Activated T-cell treated with anti-CD3 and anti-CD28 coated beads, Interleukin-2, amount 50 U/mL, for 4 hours (primary cell): Measurements from ENCODE around the gene DOCK2. TPM values are rescaled to one million over a fixed set of nuclear protein-coding genes. Genes with fewer than 3 reads are reported as not detected.

Source experiments
- ATAC-seq, 2 donors: fragments of 200-7000 bp; cut with Tn5 transposase; one replicate each; pipeline ENCODE4 v1.10.0; 2021
- DNase-seq: peaks from one replicate; pipeline ENCODE4 v3.0.0-alpha.2; 2020
- H3K27me3 Mint-ChIP-seq: one replicate; pipeline ENCODE4 v1.8.0; 2021; ENCODE audit warnings: low read depth, mixed read lengths
- H3K36me3 Mint-ChIP-seq: one replicate; pipeline ENCODE4 v1.8.0; 2022; ENCODE audit warnings: mixed read lengths; ENCODE audit not compliant: insufficient read depth
- H3K4me1 Mint-ChIP-seq: one replicate; pipeline ENCODE4 v1.8.0; 2021; ENCODE audit warnings: low read depth, mixed read lengths
- H3K4me3 Mint-ChIP-seq: one replicate; pipeline ENCODE4 v1.8.0; 2021; ENCODE audit warnings: mild to moderate bottlenecking, moderate library complexity, mixed read lengths
- H3K9me3 Mint-ChIP-seq: one replicate; pipeline ENCODE4 v1.8.0; 2021; ENCODE audit warnings: mixed read lengths
- total RNA-seq, 3 donors: library from RNA; stranded (reverse); gene quantifications; one replicate each; pipeline ENCODE4 v1.2.1, GENCODE V29; 2021

Gene DOCK2
- total RNA-seq, 3 donors from 2014 or later: 128 to 134 (median 132) TPM

DNA sequence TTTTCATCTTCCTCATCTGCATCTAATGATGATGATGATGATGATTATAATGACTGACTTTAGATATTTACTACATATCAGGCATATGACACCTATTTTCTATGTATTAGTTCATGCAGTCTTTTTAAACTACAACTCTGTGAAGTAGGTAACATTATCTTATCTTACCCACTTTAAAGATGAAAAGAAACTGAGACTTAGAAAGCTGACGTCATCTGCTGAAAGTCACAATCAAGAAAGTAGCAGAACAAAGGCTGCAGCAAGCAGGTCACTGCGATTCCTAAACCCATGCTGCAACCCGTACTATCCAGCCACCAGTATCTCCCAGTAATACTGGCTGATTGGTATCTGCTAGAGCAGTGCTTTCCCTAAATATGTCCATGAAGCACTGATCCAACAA, 383.3 kb downstream of the DOCK2 start:
- no peak for DNase-seq
- Mint-ChIP-seq H3K27me3 (no peaks in the 10 kb centered on the region), H3K4me1 (no peaks in the 10 kb centered on the region), H3K4me3 (no peak overlapping the region), H3K36me3 (peaks cover 51% of the 10 kb centered on the region), H3K9me3 (no peaks in the 10 kb centered on the region)
- no peak for ATAC-seq

DNA sequence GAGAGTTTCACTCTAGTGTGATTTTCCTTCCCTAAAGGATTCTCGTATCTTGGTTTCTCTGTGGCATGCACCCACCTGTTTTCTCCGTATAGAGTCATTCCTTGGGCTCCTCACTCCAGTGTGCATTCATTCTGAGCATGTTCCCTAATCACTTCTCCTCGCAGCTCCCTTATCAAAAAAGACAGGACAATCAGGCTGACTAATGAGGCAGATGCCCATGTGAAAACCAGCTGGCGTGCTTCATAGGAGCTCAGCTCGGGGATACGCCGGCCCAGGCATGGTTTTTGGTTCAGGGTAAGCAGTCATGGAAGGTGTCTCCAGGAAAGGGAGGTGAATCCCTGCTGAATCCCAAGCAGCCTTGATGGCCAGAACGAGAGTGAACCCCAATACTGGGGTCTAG, 384.4 kb downstream of the DOCK2 start:
- Mint-ChIP-seq H3K9me3 (no peaks in the 10 kb centered on the region), H3K27me3 (no peaks in the 10 kb centered on the region), H3K4me3 (no peak overlapping the region), H3K4me1 (no peaks in the 10 kb centered on the region), H3K36me3 (peaks cover 55% of the 10 kb centered on the region)
- ATAC-seq: no peak
- DNase-seq: no peak

DNA sequence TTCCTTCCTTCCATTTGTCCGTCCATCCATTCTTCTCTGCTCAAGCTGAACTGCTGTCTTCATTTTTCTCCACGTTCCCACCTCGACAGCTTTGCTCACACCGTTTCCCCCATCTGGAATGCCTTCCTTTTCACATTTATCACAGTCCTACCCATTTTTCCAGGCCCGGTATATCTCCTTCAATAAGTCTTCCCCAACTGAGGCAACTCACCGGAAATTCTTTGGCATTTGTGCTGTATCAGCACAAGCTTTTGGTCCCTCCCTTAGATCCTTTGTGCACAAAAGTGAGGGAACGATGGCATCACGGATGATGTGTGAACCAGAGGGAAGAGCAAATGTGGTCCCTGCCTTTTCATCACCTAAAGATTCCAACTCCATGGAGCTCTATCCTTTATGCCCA, 388.8 kb downstream of the DOCK2 start:
- peaks cover 55% of the 10 kb centered on the region for H3K36me3 Mint-ChIP-seq

DNA sequence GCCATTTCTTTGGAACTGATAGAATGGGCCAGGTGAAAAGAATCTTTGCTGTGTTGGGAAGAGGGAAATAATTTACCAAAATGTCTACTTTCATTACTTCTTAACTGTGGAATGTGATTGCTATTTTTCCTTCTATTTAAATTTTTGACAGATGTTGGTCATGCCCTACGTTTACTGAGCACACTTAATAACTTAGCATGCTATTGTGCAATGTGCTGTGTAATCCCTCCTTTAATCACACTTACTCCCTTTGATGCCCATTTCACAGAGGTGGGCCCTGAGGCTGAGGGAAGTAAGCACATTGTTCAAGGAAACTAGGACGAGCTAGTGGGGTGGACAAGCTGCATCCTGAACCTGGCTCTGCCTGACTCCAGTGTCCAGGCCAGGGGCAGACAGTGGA, 391.0 kb downstream of the DOCK2 start:
- DNase-seq (no peak), ATAC-seq (no peak)
- H3K27me3 Mint-ChIP-seq: no peaks in the 10 kb centered on the region
- H3K4me1 Mint-ChIP-seq: no peaks in the 10 kb centered on the region
- H3K9me3 Mint-ChIP-seq: no peaks in the 10 kb centered on the region
- no peak overlapping the region for H3K4me3 Mint-ChIP-seq
- H3K36me3 Mint-ChIP-seq: peaks cover 41% of the 10 kb centered on the region

More for the DNA sequence above, 388.8 kb downstream of the DOCK2 start:
- Mint-ChIP-seq H3K27me3 (no peaks in the 10 kb centered on the region), H3K4me3 (no peak overlapping the region), H3K4me1 (no peaks in the 10 kb centered on the region), H3K9me3 (no peaks in the 10 kb centered on the region)
- ATAC-seq (no peak), DNase-seq (no peak)

DNA sequence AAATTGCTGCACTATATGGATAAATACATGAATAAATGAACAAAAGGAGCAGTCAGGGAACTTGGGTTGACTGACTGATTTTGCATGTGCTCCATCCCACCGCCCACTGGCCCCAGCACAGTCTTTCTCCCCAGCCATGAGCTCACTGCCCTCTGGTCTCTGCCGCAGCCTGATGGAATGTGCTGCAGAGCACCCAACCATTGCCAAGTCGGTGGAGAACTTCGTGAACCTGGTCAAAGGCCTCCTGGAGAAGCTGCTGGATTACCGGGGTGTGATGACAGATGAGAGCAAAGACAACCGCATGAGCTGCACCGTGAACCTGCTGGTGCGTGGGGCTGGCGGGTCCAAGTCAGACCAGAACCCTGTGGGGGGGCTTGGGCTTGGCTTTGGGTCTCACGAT, 397.2 kb downstream of the DOCK2 start:
- H3K27me3 Mint-ChIP-seq: no peaks in the 10 kb centered on the region

DNA sequence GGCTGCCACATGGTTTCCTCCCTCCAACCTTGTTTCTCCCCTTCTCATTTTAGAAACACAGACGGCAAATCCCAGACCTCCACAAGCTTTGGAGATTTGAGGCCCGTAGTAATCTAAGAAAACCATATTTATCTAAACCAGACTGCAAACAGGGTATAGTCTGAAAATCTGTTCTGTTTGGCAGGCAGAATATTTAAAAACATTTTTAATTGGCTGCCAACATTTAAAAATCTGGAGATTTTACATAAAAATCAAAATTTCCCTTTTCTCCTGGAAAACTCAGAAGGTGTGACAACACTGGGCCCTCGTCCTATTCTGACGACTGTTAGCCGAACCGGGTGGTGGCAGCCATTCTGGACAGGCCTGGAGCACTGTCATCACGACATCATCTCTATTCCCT, 401.2 kb downstream of the DOCK2 start:
- peaks cover 56% of the 10 kb centered on the region for H3K36me3 Mint-ChIP-seq
- H3K4me3 Mint-ChIP-seq: no peak overlapping the region
- no peaks in the 10 kb centered on the region for H3K9me3 Mint-ChIP-seq
- DNase-seq: no peak
- H3K4me1 Mint-ChIP-seq: peaks cover 2% of the 10 kb centered on the region
- H3K27me3 Mint-ChIP-seq: no peaks in the 10 kb centered on the region
- no peak for ATAC-seq

More for the DNA sequence above, 397.2 kb downstream of the DOCK2 start:
- Mint-ChIP-seq H3K9me3 (no peaks in the 10 kb centered on the region), H3K4me3 (no peak overlapping the region), H3K36me3 (peaks cover 29% of the 10 kb centered on the region), H3K4me1 (no peaks in the 10 kb centered on the region)
- no peak for ATAC-seq
- no peak for DNase-seq

DNA sequence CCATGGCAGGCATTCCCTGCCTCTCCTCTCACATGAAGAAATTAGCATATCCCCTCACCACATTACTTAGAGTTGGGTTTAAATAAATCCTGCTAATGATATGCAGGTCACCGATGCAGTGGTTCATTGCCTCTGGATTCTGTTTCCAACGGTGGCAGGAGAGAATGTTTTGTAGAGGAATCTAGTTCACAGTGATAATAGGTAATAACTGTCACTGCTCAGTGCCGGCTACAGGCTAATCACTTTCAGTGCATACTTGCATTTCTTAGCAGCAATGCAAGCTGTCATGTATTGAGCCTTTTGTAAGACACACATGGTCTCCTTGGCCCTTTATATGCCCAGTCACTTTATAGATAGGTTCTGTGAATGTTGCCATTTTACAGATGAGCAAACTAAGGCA, 402.8 kb downstream of the DOCK2 start:
- no peak overlapping the region for H3K4me3 Mint-ChIP-seq
- H3K36me3 Mint-ChIP-seq: peaks cover 68% of the 10 kb centered on the region
- DNase-seq (no peak), ATAC-seq (no peak)
- peaks cover 4% of the 10 kb centered on the region for H3K4me1 Mint-ChIP-seq
- H3K9me3 Mint-ChIP-seq: no peaks in the 10 kb centered on the region
- no peaks in the 10 kb centered on the region for H3K27me3 Mint-ChIP-seq

DNA sequence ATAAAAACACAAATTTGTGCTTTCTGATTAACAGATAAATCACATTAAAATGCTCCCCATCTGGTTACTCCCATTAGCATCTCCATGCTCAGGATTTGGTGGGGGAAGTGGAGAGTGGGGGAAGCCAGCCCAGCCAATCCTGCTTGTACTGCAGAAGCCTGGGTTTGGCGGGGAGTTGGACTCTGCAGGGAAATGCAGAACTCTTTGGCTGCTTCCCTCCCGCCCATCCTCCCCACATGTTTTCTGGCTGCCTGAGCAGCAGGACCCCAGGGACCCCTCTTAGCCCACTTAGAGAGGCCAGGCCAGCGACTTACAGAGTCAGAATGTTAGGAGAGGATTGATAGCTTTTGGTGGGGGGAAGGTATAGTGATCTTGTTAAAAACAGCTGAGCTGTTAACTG, 409.2 kb downstream of the DOCK2 start:
- Mint-ChIP-seq H3K9me3 (no peaks in the 10 kb centered on the region), H3K36me3 (peaks cover 71% of the 10 kb centered on the region), H3K27me3 (no peaks in the 10 kb centered on the region), H3K4me3 (no peak overlapping the region), H3K4me1 (peaks cover 4% of the 10 kb centered on the region)
- DNase-seq (no peak), ATAC-seq (no peak)

DNA sequence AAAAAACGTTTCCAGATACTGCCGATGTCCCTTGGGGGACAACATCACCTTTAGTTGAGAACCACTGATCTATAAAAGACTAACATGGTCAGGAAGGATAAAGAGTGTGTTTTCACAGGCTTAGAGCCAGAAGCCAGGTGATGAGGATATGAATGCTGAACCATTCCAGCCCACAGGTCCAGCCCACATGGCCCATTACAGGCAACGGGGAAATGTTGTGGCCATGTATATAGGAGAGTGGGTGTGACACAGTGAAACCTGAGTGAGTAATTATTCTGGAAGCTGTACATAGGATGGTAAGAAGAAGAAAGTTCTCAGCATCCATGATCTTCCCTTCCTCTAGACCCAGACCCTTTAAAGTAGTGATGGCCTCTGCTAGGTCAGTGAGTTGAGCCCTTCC, 412.6 kb downstream of the DOCK2 start:
- H3K36me3 Mint-ChIP-seq: peaks cover 68% of the 10 kb centered on the region
- ATAC-seq (no peak), DNase-seq (no peak)
- no peak overlapping the region for H3K4me3 Mint-ChIP-seq
- H3K27me3 Mint-ChIP-seq: no peaks in the 10 kb centered on the region
- H3K9me3 Mint-ChIP-seq: no peaks in the 10 kb centered on the region
- H3K4me1 Mint-ChIP-seq: no peaks in the 10 kb centered on the region

DNA sequence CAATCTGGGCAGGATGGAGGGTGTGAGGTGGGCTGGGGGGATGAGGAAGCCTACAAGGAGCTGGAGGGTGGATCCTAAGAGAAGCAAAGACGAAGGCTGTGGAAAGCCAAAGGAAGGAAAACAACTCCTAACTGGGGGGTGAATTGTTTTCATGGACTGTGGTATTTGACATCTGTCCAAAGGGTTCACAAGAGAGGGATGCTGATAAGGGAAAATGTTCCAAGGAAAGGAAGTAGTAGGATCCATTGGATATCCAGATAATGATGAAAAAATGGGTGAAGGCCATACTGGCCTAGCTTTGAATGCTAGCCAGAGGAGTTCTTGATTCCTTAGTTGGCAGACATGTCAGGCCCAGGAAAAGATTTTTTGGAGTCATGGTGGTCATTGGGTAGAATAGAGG, 416.8 kb downstream of the DOCK2 start:
- no peak for ATAC-seq
- Mint-ChIP-seq H3K36me3 (peaks cover 83% of the 10 kb centered on the region), H3K9me3 (peaks cover 11% of the 10 kb centered on the region), H3K27me3 (no peaks in the 10 kb centered on the region), H3K4me3 (no peak overlapping the region), H3K4me1 (no peaks in the 10 kb centered on the region)
- no peak for DNase-seq

DNA sequence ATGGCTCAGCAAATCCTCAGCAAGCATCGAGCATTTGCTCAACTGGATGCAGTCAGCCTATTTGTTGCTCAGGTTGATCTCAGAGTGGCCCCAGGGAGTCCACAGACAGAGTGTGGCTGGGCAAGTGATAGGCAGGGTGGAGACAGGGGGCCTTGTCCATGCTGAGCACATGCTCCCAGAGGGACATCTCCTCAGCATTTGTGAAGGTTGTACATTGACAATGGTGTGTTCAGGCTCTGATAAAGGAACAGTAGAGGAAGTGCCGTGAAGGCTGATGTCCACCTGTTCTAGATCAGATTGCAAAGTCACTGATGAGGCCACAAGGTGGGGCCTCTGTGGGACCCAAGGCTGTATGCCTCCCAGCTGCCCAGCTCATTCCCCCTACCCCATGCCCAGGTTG, 418.5 kb downstream of the DOCK2 start:
- Mint-ChIP-seq H3K9me3 (peaks cover 11% of the 10 kb centered on the region), H3K27me3 (no peaks in the 10 kb centered on the region), H3K4me3 (no peak overlapping the region), H3K36me3 (peaks cover 78% of the 10 kb centered on the region), H3K4me1 (no peaks in the 10 kb centered on the region)
- DNase-seq (no peak), ATAC-seq (no peak)

DNA sequence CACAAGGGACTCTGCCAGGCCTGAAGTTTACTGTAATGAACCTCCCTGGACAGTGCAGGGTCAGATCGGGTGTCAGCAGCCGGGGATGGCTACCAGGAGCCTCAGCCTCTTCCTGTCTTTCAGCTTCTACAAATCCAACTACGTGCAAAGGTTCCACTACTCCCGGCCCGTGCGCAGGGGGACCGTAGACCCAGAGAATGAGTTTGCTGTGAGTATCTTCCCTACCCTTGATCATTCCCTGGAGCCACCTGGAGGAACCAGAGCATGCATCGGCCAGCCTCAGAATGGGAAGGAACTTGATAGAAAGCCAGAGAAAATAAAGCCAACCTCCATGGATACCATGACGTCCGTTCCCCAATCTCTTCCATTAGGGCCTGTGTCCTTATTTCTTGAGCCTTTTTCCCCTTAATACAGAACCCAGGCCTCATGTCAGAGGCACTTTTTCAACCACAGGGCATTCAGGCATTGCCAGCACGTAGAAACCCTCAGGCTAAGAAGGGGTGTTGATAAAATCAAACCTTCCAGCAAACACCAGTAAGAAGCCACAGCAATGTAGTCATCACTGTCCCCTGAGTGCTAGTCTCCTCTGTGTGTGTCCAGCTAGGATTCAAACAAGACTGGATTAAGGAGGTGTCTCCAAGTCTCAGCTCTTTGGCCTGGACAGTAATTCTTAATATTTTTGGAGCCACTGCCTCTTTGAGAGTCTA, 419.6 kb downstream of the DOCK2 start:
- H3K9me3 Mint-ChIP-seq: peaks cover 11% of the 10 kb centered on the region

DNA sequence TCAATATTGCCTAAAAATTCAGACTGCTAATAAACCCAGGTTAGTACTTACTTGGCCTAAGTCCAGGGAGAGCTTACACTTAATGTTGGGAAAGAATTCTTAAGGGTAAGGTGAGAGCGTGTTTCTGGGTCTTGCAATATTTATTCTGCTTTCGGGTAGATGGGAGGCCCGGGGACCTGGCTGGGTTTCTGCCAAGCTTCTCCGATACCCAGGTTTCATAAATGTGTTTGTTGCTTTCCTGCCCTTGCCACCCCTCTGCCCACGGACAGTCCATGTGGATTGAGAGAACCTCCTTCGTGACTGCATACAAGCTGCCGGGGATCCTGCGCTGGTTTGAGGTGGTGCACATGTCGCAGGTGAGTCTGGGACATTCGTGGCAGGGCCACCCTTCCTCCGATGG, 420.2 kb downstream of the DOCK2 start:
- Mint-ChIP-seq H3K4me1 (no peaks in the 10 kb centered on the region), H3K36me3 (peaks cover 75% of the 10 kb centered on the region), H3K9me3 (peaks cover 11% of the 10 kb centered on the region), H3K27me3 (no peaks in the 10 kb centered on the region), H3K4me3 (no peak overlapping the region)
- ATAC-seq: no peak
- no peak for DNase-seq

More for the DNA sequence above, 419.6 kb downstream of the DOCK2 start:
- Mint-ChIP-seq H3K4me3 (no peak overlapping the region), H3K27me3 (no peaks in the 10 kb centered on the region), H3K36me3 (peaks cover 74% of the 10 kb centered on the region), H3K4me1 (no peaks in the 10 kb centered on the region)
- ATAC-seq (no peak), DNase-seq (no peak)

DNA sequence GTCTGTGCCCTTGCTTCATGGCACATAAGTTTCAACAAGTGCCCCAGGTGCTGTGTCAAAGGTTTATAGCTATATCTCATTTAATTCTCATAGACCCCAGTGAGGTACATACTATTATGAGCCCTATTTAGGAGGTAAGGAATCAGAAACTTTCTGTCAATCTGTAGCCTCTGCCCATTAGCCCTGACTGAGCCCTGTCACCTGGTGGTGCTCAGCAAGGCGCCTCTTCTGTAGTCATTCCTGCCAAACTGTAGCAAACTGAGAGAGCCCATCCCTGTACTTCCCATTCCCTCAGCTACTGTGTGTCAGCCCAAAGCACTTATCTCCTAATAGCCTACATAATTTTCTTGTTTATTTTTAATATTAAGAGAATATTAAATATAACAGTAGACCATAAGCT, 422.1 kb downstream of the DOCK2 start:
- Mint-ChIP-seq H3K4me3 (no peak overlapping the region), H3K27me3 (no peaks in the 10 kb centered on the region), H3K36me3 (peaks cover 68% of the 10 kb centered on the region), H3K9me3 (peaks cover 11% of the 10 kb centered on the region), H3K4me1 (no peaks in the 10 kb centered on the region)
- ATAC-seq (no peak), DNase-seq (no peak)

DNA sequence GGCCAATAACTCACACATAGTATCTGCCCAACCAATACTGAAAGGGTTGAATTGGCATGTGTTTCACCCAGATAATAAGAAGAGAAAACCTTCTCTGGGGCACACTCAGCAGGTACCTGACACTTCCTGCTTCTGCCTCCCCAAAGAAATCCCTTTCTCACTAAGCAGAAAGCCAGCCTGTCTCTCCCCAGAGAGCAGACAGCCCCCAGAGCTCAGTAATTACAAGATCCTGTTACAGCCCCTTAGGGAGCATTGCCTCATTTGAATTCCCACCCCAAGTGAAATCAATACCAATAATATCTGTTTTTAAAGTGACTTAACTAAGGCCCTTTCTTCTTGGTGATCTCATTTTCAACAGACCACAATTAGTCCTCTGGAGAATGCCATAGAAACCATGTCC, 430.1 kb downstream of the DOCK2 start:
- Mint-ChIP-seq H3K4me1 (no peaks in the 10 kb centered on the region), H3K27me3 (no peaks in the 10 kb centered on the region), H3K36me3 (peaks cover 71% of the 10 kb centered on the region), H3K4me3 (no peak overlapping the region), H3K9me3 (no peaks in the 10 kb centered on the region)
- no peak for DNase-seq
- no peak for ATAC-seq
